OCI-LY3 (cell line): ENCODE measurements around the gene CNTN6.

ENCODE experiments used
- CTCF ChIP-seq: fragments of 200-600, 300-600 bp; sonication (generic); IDR thresholded peaks from 2 replicates; pipeline ENCODE4 v1.5.1; 2014; ENCODE audit warnings: antibody characterized with exemption, low read length, low read depth
- EZH2phosphoT487 ChIP-seq: fragments of 200-600 bp; shearing (Covaris generic); IDR thresholded peaks from 2 replicates; pipeline ENCODE4 v1.6.1; 2018; ENCODE audit warnings: antibody characterized with exemption, mixed run types, low read depth

GRCh38 chr3:1197051-1197450 lies 104.2 kb downstream of the CNTN6 start:
- TF ChIP-seq CTCF: no peak
- TF ChIP-seq EZH2phosphoT487: no peak
